Measurements from ENCODE around the gene GMDS.

DNA sequence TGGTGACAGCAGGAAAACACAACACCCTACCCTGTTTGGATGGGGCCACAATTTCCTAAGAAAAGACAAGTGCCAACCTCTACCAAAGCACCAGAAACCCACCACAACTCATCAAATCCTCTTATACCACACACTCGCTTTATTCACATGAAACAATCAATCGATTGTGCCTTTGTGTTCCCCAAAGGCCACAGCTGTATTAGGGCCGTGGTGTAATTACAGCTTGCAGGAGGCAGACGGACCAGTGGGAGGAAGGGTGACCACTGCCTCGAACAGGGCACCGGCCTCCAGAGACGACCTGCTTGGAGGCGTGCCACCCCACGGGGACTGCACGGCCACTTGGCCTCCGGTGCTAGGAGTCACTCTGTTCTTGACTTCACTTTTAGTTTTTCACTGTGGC lies 371.6 kb downstream of the GMDS start:
- TF ChIP-seq, protein P1, sequence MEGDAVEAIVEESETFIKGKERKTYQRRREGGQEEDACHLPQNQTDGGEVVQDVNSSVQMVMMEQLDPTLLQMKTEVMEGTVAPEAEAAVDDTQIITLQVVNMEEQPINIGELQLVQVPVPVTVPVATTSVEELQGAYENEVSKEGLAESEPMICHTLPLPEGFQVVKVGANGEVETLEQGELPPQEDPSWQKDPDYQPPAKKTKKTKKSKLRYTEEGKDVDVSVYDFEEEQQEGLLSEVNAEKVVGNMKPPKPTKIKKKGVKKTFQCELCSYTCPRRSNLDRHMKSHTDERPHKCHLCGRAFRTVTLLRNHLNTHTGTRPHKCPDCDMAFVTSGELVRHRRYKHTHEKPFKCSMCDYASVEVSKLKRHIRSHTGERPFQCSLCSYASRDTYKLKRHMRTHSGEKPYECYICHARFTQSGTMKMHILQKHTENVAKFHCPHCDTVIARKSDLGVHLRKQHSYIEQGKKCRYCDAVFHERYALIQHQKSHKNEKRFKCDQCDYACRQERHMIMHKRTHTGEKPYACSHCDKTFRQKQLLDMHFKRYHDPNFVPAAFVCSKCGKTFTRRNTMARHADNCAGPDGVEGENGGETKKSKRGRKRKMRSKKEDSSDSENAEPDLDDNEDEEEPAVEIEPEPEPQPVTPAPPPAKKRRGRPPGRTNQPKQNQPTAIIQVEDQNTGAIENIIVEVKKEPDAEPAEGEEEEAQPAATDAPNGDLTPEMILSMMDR (IDR thresholded peaks at IDR 0.05), result no peak
- TF ChIP-seq POLR2A (IDR thresholded peaks at IDR 0.05), result no peak

All from heart left ventricle (tissue), 13 donors.